ENCODE measurements around the gene SIAH3.
"Not testable (repeated sequence)": the region's sequence is repeated elsewhere in the genome, so short reads cannot be mapped to it uniquely, and the experiment has no call there.

The SIAH3 gene

GRCh38 chr13:45778882-45779281 lies 72.7 kb downstream of the SIAH3 start:
- no peaks in the 10 kb centered on the region for H3K4me1 ChIP-seq (ENCODE audit: control insufficient read depth, insufficient read depth, low read length)
- H3K9ac ChIP-seq (ENCODE audit: low read length), result no peak overlapping the region
- no peak overlapping the region for H3K4me3 ChIP-seq (ENCODE audit: low read length)
- no peaks in the 10 kb centered on the region for H3K36me3 ChIP-seq (ENCODE audit: control insufficient read depth, insufficient read depth, low read length, severe bottlenecking)
- H3K27me3 ChIP-seq (replicated peaks; ENCODE audit: control insufficient read depth, insufficient read depth, low read length), result peaks cover 29% of the 10 kb centered on the region
- H3K9me3 ChIP-seq (ENCODE audit: control insufficient read depth, low read length), result no peaks in the 10 kb centered on the region
- no peak for DNase-seq (ENCODE audit: low read depth)

- Histone ChIP-seq H3K36me3 (ENCODE audit: control insufficient read depth, insufficient read depth, low read length, severe bottlenecking) (no peaks in the 10 kb centered on the region), H3K4me1 (ENCODE audit: control insufficient read depth, insufficient read depth, low read length) (no peaks in the 10 kb centered on the region), H3K9ac (ENCODE audit: low read length) (no peak overlapping the region), H3K9me3 (ENCODE audit: control insufficient read depth, low read length) (no peaks in the 10 kb centered on the region), H3K27me3 (replicated peaks; ENCODE audit: control insufficient read depth, insufficient read depth, low read length) (peaks cover 19% of the 10 kb centered on the region), H3K4me3 (ENCODE audit: low read length) (no peak overlapping the region)
- no peak for DNase-seq (ENCODE audit: low read depth)
Measured at GRCh38 chr13:45776748-45777147, 74.8 kb downstream of the SIAH3 start.

DNA sequence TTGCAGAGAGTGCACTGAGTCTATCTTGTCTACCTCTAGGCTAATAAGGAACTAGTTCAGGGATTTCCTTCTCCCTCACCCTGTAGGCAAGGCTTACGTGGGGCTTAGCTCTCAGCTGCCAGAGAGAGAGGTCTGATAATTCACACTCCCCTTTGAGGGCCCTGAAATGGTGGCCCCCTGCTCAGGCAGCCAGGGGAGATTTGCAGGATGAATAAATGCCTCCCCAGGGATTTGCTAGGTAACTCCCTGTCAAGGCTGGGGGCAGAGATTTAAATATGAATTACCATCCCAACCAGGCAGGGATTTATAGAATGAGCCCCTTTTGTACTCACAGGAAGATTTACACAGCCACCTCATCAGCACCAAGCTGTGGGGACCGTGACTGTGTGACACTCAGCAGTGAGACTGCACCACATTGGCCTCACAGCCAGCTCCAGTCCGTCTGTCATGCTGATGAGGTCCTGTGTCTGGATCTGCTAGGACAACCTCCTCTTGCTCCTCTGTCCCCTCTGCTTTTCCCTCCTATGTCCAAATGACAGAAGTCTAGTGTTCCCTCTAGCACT lies 76.1 kb downstream of the SIAH3 start:
- Histone ChIP-seq H3K9me3 (ENCODE audit: control insufficient read depth, low read length) (peaks cover 6% of the 10 kb centered on the region), H3K4me1 (ENCODE audit: control insufficient read depth, insufficient read depth, low read length) (no peaks in the 10 kb centered on the region), H3K36me3 (ENCODE audit: control insufficient read depth, insufficient read depth, low read length, severe bottlenecking) (no peaks in the 10 kb centered on the region), H3K27me3 (replicated peaks; ENCODE audit: control insufficient read depth, insufficient read depth, low read length) (peaks cover 23% of the 10 kb centered on the region), H3K4me3 (ENCODE audit: low read length) (no peak overlapping the region), H3K9ac (ENCODE audit: low read length) (no peak overlapping the region)
- DNase-seq (ENCODE audit: low read depth), result no peak

DNA sequence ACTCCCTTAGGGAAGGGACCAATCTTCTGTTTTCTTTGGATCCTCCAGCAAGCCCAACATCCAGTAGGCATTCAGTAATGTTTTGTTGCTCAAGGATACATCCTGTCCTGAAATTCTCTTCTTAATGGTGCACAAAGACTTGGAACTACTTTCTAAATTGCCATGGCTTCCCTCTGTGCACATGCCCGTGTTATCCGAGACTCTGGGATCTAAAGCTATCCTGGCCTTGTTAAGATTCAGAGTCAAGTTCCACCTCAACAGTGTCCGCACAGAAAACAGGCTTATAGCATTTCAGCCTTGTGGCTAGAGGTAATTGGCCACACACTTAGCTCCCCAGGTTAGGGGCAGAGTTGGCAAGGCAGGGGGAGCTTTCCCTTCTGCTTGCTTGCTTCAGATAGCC lies 77.6 kb downstream of the SIAH3 start:
- peaks cover 34% of the 10 kb centered on the region for H3K27me3 ChIP-seq (replicated peaks; ENCODE audit: control insufficient read depth, insufficient read depth, low read length)
- H3K4me3 ChIP-seq (ENCODE audit: low read length), result no peak overlapping the region
- no peaks in the 10 kb centered on the region for H3K36me3 ChIP-seq (ENCODE audit: control insufficient read depth, insufficient read depth, low read length, severe bottlenecking)
- peaks cover 8% of the 10 kb centered on the region for H3K9me3 ChIP-seq (ENCODE audit: control insufficient read depth, low read length)
- H3K4me1 ChIP-seq (ENCODE audit: control insufficient read depth, insufficient read depth, low read length), result no peaks in the 10 kb centered on the region
- H3K9ac ChIP-seq (ENCODE audit: low read length), result no peak overlapping the region
- no peak for DNase-seq (ENCODE audit: low read depth)

DNA sequence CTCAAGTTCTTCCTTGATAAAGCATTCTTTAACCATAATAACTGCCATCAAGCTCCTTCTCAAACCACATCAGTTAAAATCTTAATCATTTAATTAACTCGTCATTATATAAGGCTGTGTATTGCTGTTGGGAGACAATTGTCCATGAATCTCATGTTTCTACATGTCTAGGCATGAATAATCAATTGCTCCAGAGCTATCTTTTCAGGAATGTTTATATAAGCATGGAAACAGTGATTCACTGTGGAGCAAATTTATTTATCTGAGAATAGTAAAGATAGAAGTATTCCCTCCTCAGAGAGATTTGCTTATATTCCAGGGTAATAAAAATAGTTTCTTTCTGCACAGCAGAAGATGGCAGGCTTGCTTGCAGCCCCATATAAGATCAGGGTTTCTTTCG lies 78.3 kb downstream of the SIAH3 start:
- H3K9ac ChIP-seq (ENCODE audit: low read length), result no peak overlapping the region
- H3K36me3 ChIP-seq (ENCODE audit: control insufficient read depth, insufficient read depth, low read length, severe bottlenecking), result no peaks in the 10 kb centered on the region
- DNase-seq (ENCODE audit: low read depth), result peak; percentile 9
- H3K27me3 ChIP-seq (replicated peaks; ENCODE audit: control insufficient read depth, insufficient read depth, low read length), result peaks cover 34% of the 10 kb centered on the region
- no peaks in the 10 kb centered on the region for H3K4me1 ChIP-seq (ENCODE audit: control insufficient read depth, insufficient read depth, low read length)
- H3K9me3 ChIP-seq (ENCODE audit: control insufficient read depth, low read length), result peaks cover 8% of the 10 kb centered on the region
- H3K4me3 ChIP-seq (ENCODE audit: low read length), result no peak overlapping the region

GRCh38 chr13:45770886-45771285 lies 80.7 kb downstream of the SIAH3 start:
- Histone ChIP-seq H3K9ac (ENCODE audit: low read length) (no peak overlapping the region), H3K4me1 (ENCODE audit: control insufficient read depth, insufficient read depth, low read length) (no peaks in the 10 kb centered on the region), H3K27me3 (replicated peaks; ENCODE audit: control insufficient read depth, insufficient read depth, low read length) (peaks cover 34% of the 10 kb centered on the region), H3K9me3 (ENCODE audit: control insufficient read depth, low read length) (peaks cover 8% of the 10 kb centered on the region), H3K4me3 (ENCODE audit: low read length) (no peak overlapping the region), H3K36me3 (ENCODE audit: control insufficient read depth, insufficient read depth, low read length, severe bottlenecking) (no peaks in the 10 kb centered on the region)
- DNase-seq (ENCODE audit: low read depth), result no peak

GRCh38 chr13:45768656-45769479 lies 82.7 kb downstream of the SIAH3 start:
- Histone ChIP-seq H3K27me3 (replicated peaks; ENCODE audit: control insufficient read depth, insufficient read depth, low read length) (peaks cover 39% of the 10 kb centered on the region), H3K36me3 (ENCODE audit: control insufficient read depth, insufficient read depth, low read length, severe bottlenecking) (no peaks in the 10 kb centered on the region), H3K4me3 (ENCODE audit: low read length) (no peak overlapping the region), H3K9ac (ENCODE audit: low read length) (no peak overlapping the region), H3K9me3 (ENCODE audit: control insufficient read depth, low read length) (peaks cover 8% of the 10 kb centered on the region), H3K4me1 (ENCODE audit: control insufficient read depth, insufficient read depth, low read length) (no peaks in the 10 kb centered on the region)
- DNase-seq (ENCODE audit: low read depth), result no peak

DNA sequence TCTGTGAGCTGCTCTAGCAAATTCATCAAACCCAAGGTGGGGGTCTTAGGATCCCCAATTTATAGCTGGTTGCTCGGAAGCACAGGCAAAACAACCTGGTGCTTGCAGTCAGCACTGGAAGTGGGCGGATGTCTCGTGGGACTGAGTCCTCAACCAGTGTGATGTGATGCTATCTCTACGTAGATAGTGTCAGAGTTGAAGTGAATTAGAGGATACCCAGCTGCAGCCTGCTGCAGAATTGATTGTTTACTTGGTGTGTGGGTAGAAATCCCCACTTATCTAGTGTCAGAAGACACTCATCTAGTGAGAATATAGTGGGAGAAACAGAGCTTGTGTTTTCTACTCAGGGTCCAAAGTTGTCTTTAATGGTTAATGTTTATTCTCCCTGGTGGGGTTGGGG lies 86.1 kb downstream of the SIAH3 start:
- H3K36me3 ChIP-seq (ENCODE audit: control insufficient read depth, insufficient read depth, low read length, severe bottlenecking), result no peaks in the 10 kb centered on the region
- H3K4me3 ChIP-seq (ENCODE audit: low read length), result no peak overlapping the region
- H3K27me3 ChIP-seq (replicated peaks; ENCODE audit: control insufficient read depth, insufficient read depth, low read length), result peaks cover 46% of the 10 kb centered on the region
- DNase-seq (ENCODE audit: low read depth), result no peak
- H3K4me1 ChIP-seq (ENCODE audit: control insufficient read depth, insufficient read depth, low read length), result no peaks in the 10 kb centered on the region
- H3K9ac ChIP-seq (ENCODE audit: low read length), result no peak overlapping the region
- peaks cover 2% of the 10 kb centered on the region for H3K9me3 ChIP-seq (ENCODE audit: control insufficient read depth, low read length)

DNA sequence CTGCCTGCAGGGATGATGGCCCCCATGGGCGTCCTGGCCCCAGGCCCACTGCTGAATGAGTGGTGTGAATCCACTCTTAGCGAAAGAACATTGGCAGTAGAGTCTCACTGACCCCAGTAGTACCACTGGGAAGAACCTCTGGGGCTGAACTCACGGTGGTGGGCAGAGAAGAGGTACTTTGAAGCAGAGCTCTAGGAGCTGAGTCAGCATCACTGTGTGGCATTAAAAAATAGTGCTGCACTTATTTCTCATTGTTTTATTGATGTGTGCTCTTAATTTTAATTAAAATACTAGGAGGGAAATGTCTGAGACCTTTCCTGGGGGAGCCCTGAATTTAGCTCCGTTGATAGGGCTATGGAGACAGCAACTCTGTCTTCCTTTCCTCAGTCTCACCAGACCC lies 88.1 kb downstream of the SIAH3 start:
- Histone ChIP-seq H3K4me3 (ENCODE audit: low read length) (no peak overlapping the region), H3K9ac (ENCODE audit: low read length) (no peak overlapping the region)

GRCh38 chr13:45757589-45757988 lies 94.0 kb downstream of the SIAH3 start:
- H3K4me3 ChIP-seq (ENCODE audit: low read length); H3K4me1 ChIP-seq (ENCODE audit: control insufficient read depth, insufficient read depth, low read length); H3K27me3 ChIP-seq (replicated peaks; ENCODE audit: control insufficient read depth, insufficient read depth, low read length); H3K36me3 ChIP-seq (ENCODE audit: control insufficient read depth, insufficient read depth, low read length, severe bottlenecking); DNase-seq (ENCODE audit: low read depth); H3K9ac ChIP-seq (ENCODE audit: low read length): not testable (repeated sequence)
- peaks cover 34% of the 10 kb centered on the region for H3K9me3 ChIP-seq (ENCODE audit: control insufficient read depth, low read length)

More for the DNA sequence above, 88.1 kb downstream of the SIAH3 start:
- H3K27me3 ChIP-seq (replicated peaks; ENCODE audit: control insufficient read depth, insufficient read depth, low read length), result peaks cover 36% of the 10 kb centered on the region
- H3K9me3 ChIP-seq (ENCODE audit: control insufficient read depth, low read length), result peaks cover 10% of the 10 kb centered on the region
- H3K36me3 ChIP-seq (ENCODE audit: control insufficient read depth, insufficient read depth, low read length, severe bottlenecking), result no peaks in the 10 kb centered on the region
- no peaks in the 10 kb centered on the region for H3K4me1 ChIP-seq (ENCODE audit: control insufficient read depth, insufficient read depth, low read length)
- DNase-seq (ENCODE audit: low read depth), result no peak

- DNase-seq (ENCODE audit: low read depth); H3K9ac ChIP-seq (ENCODE audit: low read length); H3K4me1 ChIP-seq (ENCODE audit: control insufficient read depth, insufficient read depth, low read length); H3K4me3 ChIP-seq (ENCODE audit: low read length); H3K36me3 ChIP-seq (ENCODE audit: control insufficient read depth, insufficient read depth, low read length, severe bottlenecking); H3K27me3 ChIP-seq (replicated peaks; ENCODE audit: control insufficient read depth, insufficient read depth, low read length): not testable (repeated sequence)
- H3K9me3 ChIP-seq (ENCODE audit: control insufficient read depth, low read length), result peaks cover 38% of the 10 kb centered on the region
Measured at GRCh38 chr13:45756498-45756897, 95.1 kb downstream of the SIAH3 start.

Measured in adipocyte (in vitro differentiated cells).